NCI-H1092 (cell line): ENCODE measurements around the gene COA4.

Experiments used
- DNase-seq: peaks from one replicate; lab custom pipeline; 2025; lab: John Stamatoyannopoulos, UW

Gene COA4

GRCh38 chr11:73866095-73866579 lies 10.5 kb downstream of the COA4 start:
- DNase-seq: no peak

- DNase-seq: no peak
Observed at GRCh38 chr11:73862986-73863385, 13.7 kb downstream of the COA4 start.

GRCh38 chr11:73860202-73860601 lies 16.4 kb downstream of the COA4 start:
- no peak for DNase-seq

GRCh38 chr11:73859671-73860070 lies 17.0 kb downstream of the COA4 start:
- no peak for DNase-seq

- no peak for DNase-seq
Observed at GRCh38 chr11:73856031-73856567, 20.5 kb downstream of the COA4 start.

GRCh38 chr11:73854680-73855079 lies 22.0 kb downstream of the COA4 start:
- no peak for DNase-seq

- no peak for DNase-seq
Observed at GRCh38 chr11:73852049-73852448, 24.6 kb downstream of the COA4 start.

GRCh38 chr11:73851046-73851764 lies 25.4 kb downstream of the COA4 start:
- no peak for DNase-seq

GRCh38 chr11:73839123-73839457 lies 37.6 kb downstream of the COA4 start:
- DNase-seq: no peak

GRCh38 chr11:73838443-73839122 lies 38.1 kb downstream of the COA4 start:
- DNase-seq: no peak

- peak; percentile 5 for DNase-seq
Observed at GRCh38 chr11:73833067-73833466, 43.6 kb downstream of the COA4 start.

- no peak for DNase-seq
Observed at GRCh38 chr11:73830261-73830660, 46.4 kb downstream of the COA4 start.
